Stimulated activated CD8-positive, alpha-beta memory T cell treated with anti-CD3 and anti-CD28 coated beads, Interleukin-12 subunit alpha, Interleukin-12 subunit beta, amount 100 ng/mL, for 1 hour (primary cell): ENCODE data around the gene ELOVL2.
"Not testable (repeated sequence)": the region's sequence is repeated elsewhere in the genome, so short reads cannot be mapped to it uniquely, and the experiment has no call there.

Source experiments
- DNase-seq: peaks from one replicate; pipeline ENCODE4 v3.0.0-alpha.2; 2020; ENCODE audit warnings: low read depth

The ELOVL2 gene

GRCh38 chr6:11021003-11021402, 23.1 kb downstream of the ELOVL2 start:
- DNase-seq = no peak

GRCh38 chr6:11018225-11018624, 25.9 kb downstream of the ELOVL2 start:
- no peak for DNase-seq

DNA sequence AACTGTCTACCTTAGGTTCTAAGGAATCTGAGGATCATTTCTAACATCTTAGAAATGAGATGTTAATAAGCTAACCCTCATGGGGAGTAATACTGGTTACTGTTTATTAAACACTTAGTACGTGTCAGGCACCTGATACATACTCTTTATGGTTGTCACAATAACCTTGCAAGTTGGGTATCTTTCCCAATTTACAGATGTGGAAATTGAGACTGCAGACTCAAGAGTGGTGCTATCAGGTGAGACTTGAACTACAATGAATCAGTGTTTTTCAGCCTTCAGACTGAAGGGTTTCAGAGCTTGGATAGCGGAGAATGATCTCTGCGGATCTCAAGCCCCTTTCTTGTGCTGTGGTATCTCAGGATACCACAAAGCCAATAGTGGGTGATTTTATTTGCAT, 27.0 kb downstream of the ELOVL2 start:
- no peak for DNase-seq

DNA sequence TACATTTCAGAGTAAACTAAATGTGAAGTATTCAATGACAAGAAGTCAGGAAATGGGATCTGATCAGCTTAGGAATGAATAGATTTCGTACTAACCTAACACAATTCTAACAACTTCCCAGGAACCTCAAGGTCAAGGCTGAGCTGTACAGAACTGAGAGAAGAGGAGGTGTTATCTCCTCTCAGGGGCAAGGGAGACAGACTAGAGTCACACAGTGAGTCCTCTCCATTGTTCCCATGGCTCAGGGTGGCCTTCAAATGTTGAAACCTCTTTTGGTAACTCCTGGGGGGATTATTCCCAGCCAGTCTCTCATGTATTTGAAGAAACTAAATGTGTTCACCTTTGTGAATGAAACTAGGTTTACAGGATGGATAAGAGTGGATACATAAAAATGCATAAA, 27.7 kb downstream of the ELOVL2 start:
- no peak for DNase-seq

DNA sequence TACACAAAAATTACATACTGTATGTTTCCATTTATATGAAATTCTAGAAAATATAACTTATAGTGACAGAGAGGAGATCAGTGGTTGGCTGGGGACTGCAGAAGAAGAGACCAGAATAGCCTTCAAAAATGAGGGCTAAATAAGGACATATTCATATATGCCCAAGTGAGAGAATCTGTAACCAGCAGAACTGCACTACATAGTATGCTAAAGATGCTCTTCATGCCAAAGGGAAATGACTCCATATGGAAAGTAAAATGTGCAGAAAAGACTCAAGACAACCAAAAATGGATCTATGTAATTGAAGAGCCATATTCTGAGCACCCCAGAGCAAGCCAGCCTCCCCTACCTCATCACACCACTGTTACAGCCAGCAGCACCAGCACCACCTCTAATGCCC, 29.0 kb downstream of the ELOVL2 start:
- no peak for DNase-seq

DNA sequence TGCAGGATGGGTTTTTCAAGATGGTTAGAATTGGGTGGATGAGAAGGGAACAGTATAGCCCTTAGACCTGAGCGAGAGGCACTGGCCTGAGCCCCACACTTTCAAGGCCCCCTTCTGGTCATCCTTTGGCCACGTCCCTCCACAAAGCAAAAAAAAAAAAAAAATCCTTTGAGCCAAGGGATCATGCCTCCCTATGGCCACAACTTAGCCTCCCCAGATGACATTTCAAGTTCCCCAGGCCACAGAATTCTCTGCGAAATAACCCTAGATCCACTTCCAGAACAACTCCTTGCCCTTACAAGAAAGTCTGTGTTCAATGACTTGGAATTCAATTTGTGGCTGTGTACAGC, 30.4 kb downstream of the ELOVL2 start:
- no peak for DNase-seq

- no peak for DNase-seq
Observed at GRCh38 chr6:11012976-11013720, 31.0 kb downstream of the ELOVL2 start.

DNA sequence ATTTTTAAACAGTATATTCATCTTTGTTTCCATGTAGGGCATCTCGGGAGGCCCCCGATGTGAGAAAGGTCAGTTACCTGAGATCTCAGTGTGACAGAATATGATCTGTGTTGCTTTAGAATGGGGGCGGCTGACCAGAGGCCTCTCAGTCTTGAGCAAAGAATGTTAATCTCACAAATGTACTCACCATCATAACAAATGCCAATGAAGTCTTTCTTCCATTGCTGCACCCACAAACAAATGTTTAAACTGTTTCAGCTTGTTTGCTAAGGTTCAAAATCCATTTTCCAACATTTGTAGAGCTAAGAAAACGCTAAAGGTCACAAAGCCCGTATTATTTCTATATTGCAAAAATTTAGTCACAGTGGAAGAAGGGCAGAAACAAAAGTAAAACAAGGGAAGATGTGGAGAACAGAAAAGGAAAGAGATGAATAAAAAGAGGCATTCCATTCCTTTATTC, 31.8 kb downstream of the ELOVL2 start:
- no peak for DNase-seq

GRCh38 chr6:11011787-11012234, 32.3 kb downstream of the ELOVL2 start:
- DNase-seq = no peak

GRCh38 chr6:11009353-11009752, 34.8 kb downstream of the ELOVL2 start:
- no peak for DNase-seq

GRCh38 chr6:11008821-11009220, 35.3 kb downstream of the ELOVL2 start:
- no peak for DNase-seq

DNA sequence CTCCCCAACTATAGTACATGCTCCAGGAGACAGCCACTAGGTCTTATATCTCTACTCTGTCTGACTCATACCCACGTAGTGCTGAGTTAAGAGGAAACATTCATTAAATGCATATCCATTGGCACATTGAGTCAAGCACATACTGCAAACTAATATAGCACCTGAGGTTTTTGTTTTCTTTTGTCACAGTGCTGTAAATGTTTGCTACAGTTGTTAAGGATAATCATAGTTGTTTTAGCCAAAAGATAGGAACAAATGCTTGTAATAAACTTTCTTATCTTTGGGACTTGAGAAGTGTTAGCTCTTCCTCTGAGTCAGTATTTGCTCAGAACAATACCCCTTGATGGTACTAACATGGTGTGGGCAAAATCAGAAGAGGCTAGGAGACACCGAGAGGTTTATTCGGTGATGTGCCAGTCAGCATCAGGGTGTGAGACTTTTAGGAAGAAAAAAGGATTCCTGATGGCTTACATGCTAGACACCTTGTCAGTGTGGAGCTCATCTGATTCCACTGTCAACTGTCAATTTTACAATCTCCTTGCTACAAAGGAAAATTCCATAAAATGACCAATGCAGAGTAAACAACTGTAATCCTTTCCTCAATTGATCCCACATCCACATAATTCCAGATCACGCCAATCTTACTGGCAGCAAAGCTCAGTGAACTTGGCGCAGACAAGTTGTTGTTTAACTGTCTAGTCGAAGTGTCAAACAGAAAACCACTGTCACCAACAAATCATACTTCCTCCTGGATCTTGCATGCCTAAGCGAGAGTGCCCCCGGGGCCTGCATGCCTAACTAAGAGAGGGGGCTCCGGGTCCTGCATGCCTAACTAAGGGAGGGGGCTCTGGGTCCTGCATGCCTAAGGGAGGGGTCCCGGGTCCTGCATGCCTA, 36.1 kb downstream of the ELOVL2 start:
- no peak for DNase-seq

DNA sequence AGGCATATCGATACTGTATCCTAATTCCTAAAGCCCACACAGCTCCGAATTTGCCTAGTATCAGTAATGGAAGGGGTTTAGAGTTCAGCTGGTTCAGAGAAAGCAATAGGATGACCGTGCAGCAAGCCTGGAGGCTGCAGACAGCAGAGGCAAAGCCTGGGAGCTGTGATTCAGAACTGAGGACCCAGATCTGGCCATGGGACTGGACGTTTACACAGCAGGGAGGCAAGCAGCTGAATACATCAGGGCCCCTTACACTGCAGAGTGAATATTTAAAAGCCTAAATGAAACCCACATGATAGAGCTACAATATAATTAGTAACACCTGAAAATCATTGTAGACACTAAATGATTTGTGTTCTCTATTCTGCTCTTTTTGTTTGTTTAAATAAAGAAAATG, 38.0 kb downstream of the ELOVL2 start:
- no peak for DNase-seq

DNA sequence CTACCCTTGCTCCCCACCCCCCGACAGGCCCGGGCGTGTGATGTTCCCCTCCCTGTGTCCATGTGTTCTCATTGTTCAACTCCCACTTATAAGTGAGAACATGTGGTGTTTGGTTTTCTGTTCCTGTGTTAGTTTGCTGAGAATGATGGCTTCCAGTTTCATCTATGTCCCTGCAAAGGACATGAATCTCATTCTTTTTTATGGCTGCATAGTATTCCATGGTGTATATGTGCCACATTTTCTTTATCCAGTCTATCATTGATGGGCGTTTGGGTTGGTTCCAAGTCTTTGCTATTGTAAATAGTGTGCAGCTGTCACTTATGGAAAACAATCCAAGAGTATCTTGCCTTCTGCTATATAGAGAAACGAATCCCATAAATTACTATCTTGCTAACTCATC, 40.8 kb downstream of the ELOVL2 start:
- DNase-seq = not testable (repeated sequence)

DNA sequence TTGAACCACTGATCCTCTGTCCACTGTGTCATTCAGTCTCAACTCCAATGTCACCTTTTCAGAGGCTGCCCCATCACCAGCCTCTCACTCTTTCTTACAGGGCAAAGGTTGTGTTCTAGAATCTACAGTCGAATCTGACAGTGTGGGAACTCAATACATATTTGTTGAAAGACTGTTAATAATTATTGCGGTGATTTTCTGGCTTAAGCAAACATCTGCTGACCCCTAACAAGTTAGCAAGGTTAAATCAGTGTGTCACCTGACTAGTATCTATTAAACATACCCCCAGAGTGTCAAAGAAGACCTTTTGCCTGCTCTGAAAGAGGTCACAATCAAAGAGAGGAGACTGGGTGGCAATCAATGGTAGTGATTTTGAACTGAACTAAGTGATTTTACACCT, 41.9 kb downstream of the ELOVL2 start:
- DNase-seq = no peak

DNA sequence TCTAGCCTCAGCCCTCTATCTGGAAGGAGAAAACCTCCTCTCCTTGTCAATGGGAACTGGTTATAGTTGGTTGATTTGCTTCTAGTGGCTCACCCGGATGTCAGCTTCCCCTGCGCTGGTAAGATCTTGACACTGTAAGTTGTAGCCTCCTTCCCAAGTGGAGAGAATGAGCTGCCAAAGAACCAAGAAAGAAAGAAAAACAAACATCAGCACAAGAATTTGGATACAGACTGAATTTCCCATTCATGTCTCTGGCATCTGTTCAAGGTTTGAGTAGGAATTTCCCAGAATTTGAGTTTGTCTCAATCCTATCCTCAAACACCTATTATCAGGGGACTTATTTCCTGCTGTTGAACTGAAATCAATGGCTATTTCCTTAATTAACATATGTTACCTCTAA, 44.1 kb downstream of the ELOVL2 start:
- DNase-seq = no peak

DNA sequence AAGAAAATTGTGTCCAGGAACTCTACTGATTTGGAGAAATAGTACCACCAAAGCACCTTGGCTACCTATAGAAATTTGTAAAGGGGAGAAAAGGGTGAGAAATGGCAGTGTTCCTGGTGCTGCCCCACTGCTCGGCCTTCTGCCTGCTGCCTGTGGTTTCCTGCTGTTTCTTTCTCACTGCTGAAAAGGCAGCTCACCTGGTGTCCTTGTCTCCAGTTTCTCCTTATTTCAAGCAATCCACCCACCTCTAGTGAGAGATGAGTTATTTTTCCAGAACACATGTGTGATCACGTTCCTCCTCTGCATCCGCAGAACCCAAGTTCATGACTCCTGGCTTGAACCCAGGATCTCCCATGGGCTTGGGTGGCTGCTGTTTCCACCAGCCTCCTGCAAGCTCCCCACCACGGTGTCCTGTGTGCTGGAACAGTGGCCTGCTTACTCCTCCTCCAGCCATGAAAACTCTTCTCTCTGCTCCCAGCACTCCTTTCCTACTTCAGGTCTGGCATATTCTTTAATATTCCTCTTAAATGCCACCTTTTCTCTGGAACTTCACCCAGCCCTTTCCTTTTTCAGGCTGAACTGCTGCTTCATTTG, 48.9 kb downstream of the ELOVL2 start:
- DNase-seq = no peak

GRCh38 chr6:10993896-10994295, 50.2 kb downstream of the ELOVL2 start:
- DNase-seq = no peak

DNA sequence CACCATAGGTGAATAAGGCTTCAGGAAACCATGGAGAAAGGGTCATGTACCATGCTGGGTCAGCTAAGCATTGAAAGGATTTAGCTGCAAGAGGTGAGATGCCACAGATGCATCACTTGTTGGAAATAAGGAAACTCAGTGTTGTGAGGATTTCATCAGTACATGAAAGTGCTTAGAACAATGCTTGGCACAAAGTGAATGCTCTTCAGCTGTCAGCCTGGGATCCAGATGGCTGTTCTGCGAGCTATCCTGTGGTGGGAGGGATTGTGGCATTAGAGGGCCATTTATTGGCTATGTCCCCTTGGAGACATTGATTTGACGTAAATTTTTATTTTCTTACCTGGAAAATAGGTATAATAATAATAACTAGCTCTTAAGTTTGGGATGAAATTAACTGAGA, 53.0 kb downstream of the ELOVL2 start:
- no peak for DNase-seq

DNA sequence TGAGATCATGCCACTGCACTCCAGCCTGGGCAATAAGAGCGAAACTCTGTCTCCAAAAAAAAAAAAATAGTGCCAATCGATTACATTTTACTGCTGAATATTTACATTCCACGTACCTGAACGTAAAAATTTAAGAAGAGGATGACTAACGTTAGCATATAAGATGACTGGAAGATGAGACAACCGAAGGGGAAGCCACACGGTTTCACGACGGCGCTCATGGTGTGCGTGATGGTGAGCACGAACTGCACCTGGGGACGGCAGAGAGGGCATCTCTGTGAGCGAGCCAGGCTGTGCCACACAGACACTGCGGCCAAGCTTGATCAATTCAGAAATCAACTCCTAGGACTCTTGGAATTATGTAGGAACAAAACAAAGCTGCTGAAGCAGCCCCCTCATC, 54.5 kb downstream of the ELOVL2 start:
- DNase-seq = no peak

GRCh38 chr6:10984959-10985358, 59.1 kb downstream of the ELOVL2 start:
- not testable (repeated sequence) for DNase-seq

GRCh38 chr6:10981409-10981808, 62.7 kb downstream of the ELOVL2 start:
- DNase-seq = no peak

DNA sequence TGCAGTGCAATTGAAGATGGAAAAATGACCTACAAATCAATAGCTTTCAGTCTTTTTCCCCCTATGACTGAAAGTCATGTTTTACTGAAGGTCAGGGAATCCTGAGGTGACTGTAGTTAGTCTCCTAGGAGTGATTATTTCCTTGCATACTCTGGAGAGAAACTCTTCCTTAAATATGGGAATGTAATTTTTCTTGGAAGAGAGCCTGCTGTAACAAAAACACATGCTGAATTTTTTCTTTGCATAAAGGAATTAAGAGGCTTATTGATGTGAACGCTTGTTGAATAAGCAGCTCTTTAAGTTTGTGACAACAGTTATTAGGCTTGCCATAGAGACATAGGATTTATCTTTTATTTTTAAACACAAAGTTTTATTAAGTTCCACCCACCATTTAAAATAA, 64.5 kb downstream of the ELOVL2 start:
- no peak for DNase-seq
